Activated CD4-positive, alpha-beta T cell treated with anti-CD3 and anti-CD28 coated beads, Interleukin-2, amount 50 U/mL, for 1 hour (primary cell): Measurements from ENCODE around the gene CAMK1.
A peak's percentile ranks its signal among the peaks of the same experiment; 100 is the strongest.

Experiments used
- DNase-seq: peaks from one replicate; pipeline ENCODE4 v3.0.0-alpha.2; 2020

CAMK1 gene

GRCh38 chr3:9732740-9733115, 37.0 kb downstream of the CAMK1 start:
- DNase-seq = no peak

- DNase-seq = peak; percentile 14
Measured at GRCh38 chr3:9732080-9732739, 37.5 kb downstream of the CAMK1 start.

- DNase-seq = peak; percentile 99
Measured at GRCh38 chr3:9731206-9732079, 38.3 kb downstream of the CAMK1 start, which contains the start of gene BRPF1. Gene BRPF1, plus strand, starts transcription at chr3:9731735. Its CDS starts 2,406 bp downstream, at chr3:9734141.

- no peak for DNase-seq
Measured at GRCh38 chr3:9730657-9731205, 39.0 kb downstream of the CAMK1 start.

- DNase-seq = no peak
Measured at GRCh38 chr3:9729419-9729818, 40.3 kb downstream of the CAMK1 start.

- DNase-seq = no peak
Measured at GRCh38 chr3:9727743-9728142, 42.0 kb downstream of the CAMK1 start.

- DNase-seq = peak; percentile 42
Measured at GRCh38 chr3:9727041-9727595, 42.6 kb downstream of the CAMK1 start.

- DNase-seq = no peak
Measured at GRCh38 chr3:9725775-9726515, 43.8 kb downstream of the CAMK1 start.

- DNase-seq = no peak
Measured at GRCh38 chr3:9721700-9722060, 48.1 kb downstream of the CAMK1 start.

GRCh38 chr3:9721015-9721699, 48.6 kb downstream of the CAMK1 start:
- no peak for DNase-seq

- no peak for DNase-seq
Measured at GRCh38 chr3:9718118-9718517, 51.6 kb downstream of the CAMK1 start.

- no peak for DNase-seq
Measured at GRCh38 chr3:9717563-9717962, 52.2 kb downstream of the CAMK1 start.

- DNase-seq = no peak
Measured at GRCh38 chr3:9716801-9717555, 52.8 kb downstream of the CAMK1 start.

GRCh38 chr3:9715764-9716437, 53.8 kb downstream of the CAMK1 start:
- no peak for DNase-seq

GRCh38 chr3:9715136-9715535, 54.6 kb downstream of the CAMK1 start:
- DNase-seq = no peak

GRCh38 chr3:9713142-9713541, 56.6 kb downstream of the CAMK1 start:
- DNase-seq = no peak

- DNase-seq = no peak
Measured at GRCh38 chr3:9712415-9712814, 57.3 kb downstream of the CAMK1 start.

- no peak for DNase-seq
Measured at GRCh38 chr3:9710174-9710739, 59.5 kb downstream of the CAMK1 start.
